PC-3 (cell line): ENCODE results near the gene EXOC1. TPM values are rescaled to one million over a fixed set of nuclear protein-coding genes. Genes with fewer than 3 reads are reported as not detected.

Source experiments
- ATAC-seq: fragments of 200-7000 bp; cut with Tn5 transposase; 2 replicates; pipeline ENCODE4 v1.9.1; 2020; ENCODE audit warnings: mild to moderate bottlenecking, moderate library complexity
- BruUV-seq: library from RNA; stranded (reverse); fragments of 400-500 nt; replicated peaks from 2 replicates; lab custom pipeline; 2021; lab: Mats Ljungman, UMichigan
- CTCF ChIA-PET: fragments of 300-600 bp; sonication (Branson Sonifier 250); formaldehyde crosslinking; loops from one replicate; lab custom pipeline; 2022; ENCODE audit warnings: antibody characterized with exemption; lab: Charles Lee
- POLR2A ChIA-PET: fragments of 300-600 bp; sonication (Branson Sonifier 250); formaldehyde crosslinking; loops from one replicate; lab custom pipeline; 2022; ENCODE audit warnings: antibody characterized with exemption; ENCODE audit not compliant: unreplicated experiment; lab: Charles Lee
- DNase-seq: peaks from one replicate; pipeline ENCODE4 v3.0.0-alpha.2; 2015
- H2AFZ ChIP-seq: fragments of 300-600 bp; sonication (generic); 2 replicates; pipeline ENCODE4 v1.6.0; 2016; ENCODE audit warnings: antibody characterized with exemption, low read length
- H3F3A ChIP-seq: fragments of 300-600 bp; sonication (generic); one replicate; pipeline ENCODE4 v1.6.0; 2017; ENCODE audit warnings: antibody characterized with exemption, low read length, control low read depth, mild to moderate bottlenecking; ENCODE audit not compliant: unreplicated experiment
- H3K27ac ChIP-seq: fragments of 300-600 bp; sonication (generic); 2 replicates; pipeline ENCODE4 v1.5.1; 2016; ENCODE audit warnings: mild to moderate bottlenecking, low read length
- H3K27me3 ChIP-seq: fragments of 300-600 bp; sonication (generic); 2 replicates; pipeline ENCODE4 v1.6.1; 2016; ENCODE audit warnings: low read length, mixed read lengths
- H3K36me3 ChIP-seq: fragments of 300-600 bp; sonication (generic); 2 replicates; pipeline ENCODE4 v1.6.1; 2016; ENCODE audit warnings: low read depth, mixed run types, low read length, mixed read lengths
- H3K4me1 ChIP-seq: fragments of 300-600 bp; sonication (generic); 2 replicates; pipeline ENCODE4 v1.5.1; 2016; ENCODE audit warnings: low read length; ENCODE audit not compliant: insufficient read depth
- H3K4me2 ChIP-seq: fragments of 300-600 bp; sonication (generic); 2 replicates; pipeline ENCODE4 v1.6.0; 2016; ENCODE audit warnings: low read length
- H3K4me3 ChIP-seq: fragments of 300-600 bp; sonication (generic); 2 replicates; pipeline ENCODE4 v1.5.1; 2016; ENCODE audit warnings: mild to moderate bottlenecking, low read length, mixed read lengths
- H3K79me2 ChIP-seq: fragments of 300-600 bp; sonication (generic); 2 replicates; pipeline ENCODE4 v1.6.1; 2017; ENCODE audit warnings: low read length, mixed read lengths
- H3K9ac ChIP-seq: fragments of 300-600 bp; sonication (generic); 2 replicates; pipeline ENCODE4 v1.6.0; 2016; ENCODE audit warnings: mild to moderate bottlenecking, low read length
- H3K9me2 ChIP-seq: fragments of 300-600 bp; sonication (generic); replicated peaks from 2 replicates; pipeline ENCODE4 v1.6.1; 2016; ENCODE audit warnings: mixed run types, low read length, mixed read lengths
- H3K9me3 ChIP-seq: fragments of 300-600 bp; sonication (generic); 2 replicates; pipeline ENCODE4 v1.6.1; 2016; ENCODE audit warnings: low read length, mixed read lengths
- H4K20me1 ChIP-seq: fragments of 300-600 bp; sonication (generic); 2 replicates; pipeline ENCODE4 v1.6.1; 2016; ENCODE audit warnings: low read length, mixed read lengths
- EZH2 ChIP-seq: fragments of 300-600 bp; sonication (generic); IDR thresholded peaks from one replicate; pipeline ENCODE4 v1.6.1; 2017; ENCODE audit warnings: antibody characterized with exemption, mild to moderate bottlenecking, low read length; ENCODE audit not compliant: unreplicated experiment
- EZH2phosphoT487 ChIP-seq: fragments of 300-600 bp; sonication (generic); IDR thresholded peaks from 2 replicates; pipeline ENCODE4 v1.6.1; 2018; ENCODE audit warnings: mild to moderate bottlenecking, antibody characterized with exemption, low read length, borderline replicate concordance
- intact Hi-C: fragments of 100-400 bp; cut with micrococcal nuclease; formaldehyde crosslinking; loops from 2 replicates; pipeline ENCODE4 v1.9.0; 2023
- total RNA-seq: library from RNA; depleted of rRNA; stranded (reverse); fragments of >200 nt; gene quantifications from 2 replicates; pipeline ENCODE4 v1.2.3, GENCODE V29; 2014
- TF ChIP-seq, protein P1 (sequence below): fragments of 300-600 bp; sonication (generic); conservative IDR thresholded peaks from 2 replicates; pipeline ENCODE4 v1.5.1; 2017; ENCODE audit warnings: antibody characterized with exemption, low read depth, mild to moderate bottlenecking, low read length

EXOC1 gene
- total RNA-seq, 1 experiment from 2014 or later, result 37.4 TPM

DNA sequence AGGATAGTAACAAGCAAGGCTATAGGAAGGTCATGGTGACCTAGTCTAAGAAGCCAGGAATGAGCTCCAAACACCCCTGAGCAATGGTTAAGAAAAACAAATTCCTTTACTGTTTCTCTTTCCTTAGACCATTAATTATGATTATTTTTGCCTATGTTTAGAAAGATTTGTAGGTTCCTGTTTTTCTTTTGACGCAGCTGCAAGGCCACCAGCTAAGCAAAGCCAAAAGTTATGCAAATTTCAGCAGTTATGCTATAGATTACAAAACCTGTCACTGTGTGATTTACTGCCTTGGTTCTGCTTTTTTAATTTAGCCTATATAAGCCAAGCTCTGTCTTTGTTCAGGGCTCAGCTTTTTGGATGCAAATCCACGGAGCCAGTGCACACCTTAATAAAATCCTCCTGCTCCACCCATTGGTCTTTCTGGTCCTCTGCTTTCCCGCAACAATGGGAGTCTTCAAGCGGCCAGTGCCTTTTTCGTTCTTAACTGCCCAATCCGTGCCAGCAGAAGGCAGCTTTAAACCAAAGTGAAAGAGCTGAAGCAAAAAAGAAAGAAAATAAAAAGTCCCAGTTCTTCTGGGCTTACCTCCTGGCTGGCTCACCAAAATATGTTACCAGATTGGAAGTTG, 93.9 kb downstream of the EXOC1 start:
- H2AFZ ChIP-seq, result peak overlapping the region; percentile 44
- H3K9me2 ChIP-seq, result no peaks in the 10 kb centered on the region
- H3K27ac ChIP-seq, result peak overlapping the region; percentile 93
- H3F3A ChIP-seq, result peaks cover 4% of the 10 kb centered on the region
- H3K79me2 ChIP-seq, result peaks cover 32% of the 10 kb centered on the region
- no peak for TF ChIP-seq EZH2
- TF ChIP-seq, protein P1, sequence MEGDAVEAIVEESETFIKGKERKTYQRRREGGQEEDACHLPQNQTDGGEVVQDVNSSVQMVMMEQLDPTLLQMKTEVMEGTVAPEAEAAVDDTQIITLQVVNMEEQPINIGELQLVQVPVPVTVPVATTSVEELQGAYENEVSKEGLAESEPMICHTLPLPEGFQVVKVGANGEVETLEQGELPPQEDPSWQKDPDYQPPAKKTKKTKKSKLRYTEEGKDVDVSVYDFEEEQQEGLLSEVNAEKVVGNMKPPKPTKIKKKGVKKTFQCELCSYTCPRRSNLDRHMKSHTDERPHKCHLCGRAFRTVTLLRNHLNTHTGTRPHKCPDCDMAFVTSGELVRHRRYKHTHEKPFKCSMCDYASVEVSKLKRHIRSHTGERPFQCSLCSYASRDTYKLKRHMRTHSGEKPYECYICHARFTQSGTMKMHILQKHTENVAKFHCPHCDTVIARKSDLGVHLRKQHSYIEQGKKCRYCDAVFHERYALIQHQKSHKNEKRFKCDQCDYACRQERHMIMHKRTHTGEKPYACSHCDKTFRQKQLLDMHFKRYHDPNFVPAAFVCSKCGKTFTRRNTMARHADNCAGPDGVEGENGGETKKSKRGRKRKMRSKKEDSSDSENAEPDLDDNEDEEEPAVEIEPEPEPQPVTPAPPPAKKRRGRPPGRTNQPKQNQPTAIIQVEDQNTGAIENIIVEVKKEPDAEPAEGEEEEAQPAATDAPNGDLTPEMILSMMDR, result no peak
- H4K20me1 ChIP-seq, result no peaks in the 10 kb centered on the region
- no peak for DNase-seq
- H3K9me3 ChIP-seq, result no peaks in the 10 kb centered on the region
- no peak for ATAC-seq
- H3K36me3 ChIP-seq, result peaks cover 4% of the 10 kb centered on the region; the same call in 1 of the 2 replicates
- H3K27me3 ChIP-seq, result no peaks in the 10 kb centered on the region
- TSS peak; percentile 69 for BruUV-seq
- ChIA-PET CTCF (interaction anchor here (0.6 to 1.2 kb wide), 2 partner anchors 9 to 22 kb away, joined by 4 to 6 read pairs; no protein-coding TSS in a partner anchor), POLR2A (no interaction called here)
- peak overlapping the region; percentile 81; the same call in 1 of the 2 replicates for H3K4me3 ChIP-seq
- peak overlapping the region; percentile 96 for H3K4me2 ChIP-seq
- H3K4me1 ChIP-seq, result peaks cover 30% of the 10 kb centered on the region
- peak overlapping the region; percentile 9; the same call in 1 of the 2 replicates for H3K9ac ChIP-seq
- intact Hi-C loops, result loop anchor here (5.0 to 10.0 kb wide), 3 partner anchors 85 to 437 kb away; partner anchors contain the start of gene AASDH

DNA sequence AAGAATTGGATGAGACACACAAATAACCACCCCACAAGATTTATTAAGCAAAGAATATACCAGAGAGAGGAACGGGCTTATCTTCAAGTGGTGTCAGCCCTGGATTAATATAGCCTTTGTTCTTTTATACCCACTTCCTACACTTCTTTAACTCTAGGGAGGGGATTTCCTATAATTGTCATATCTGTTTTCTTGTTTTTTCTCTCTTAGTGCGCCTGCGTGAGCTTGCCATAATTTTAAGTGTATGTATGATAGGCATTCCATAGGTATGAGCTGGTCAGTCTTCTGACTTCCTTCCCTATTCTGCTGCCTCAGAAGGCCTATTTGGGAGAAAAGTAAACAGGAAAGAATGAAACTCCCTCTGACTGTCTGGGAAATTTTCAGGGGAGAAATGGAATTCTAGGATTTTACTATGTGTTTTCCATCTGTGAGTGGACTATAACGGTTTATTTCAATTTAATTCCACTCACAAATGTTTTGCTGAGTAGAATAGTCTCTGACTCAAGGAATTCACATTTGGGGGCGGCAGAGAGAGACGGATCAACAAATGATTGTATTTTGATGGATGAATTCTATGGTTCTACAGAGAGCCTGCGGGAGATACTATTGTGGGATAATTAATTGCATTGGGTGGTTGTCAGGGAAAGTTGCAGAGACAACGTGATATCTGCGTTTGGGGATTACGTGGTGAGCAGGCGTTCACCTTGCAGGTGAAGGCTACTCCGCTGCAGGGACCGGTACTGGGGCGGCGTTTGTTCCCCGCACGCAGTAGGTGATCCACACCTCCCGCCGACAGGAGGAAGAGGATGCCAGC, 94.7 kb downstream of the EXOC1 start:
- intact Hi-C loops, result loop anchor here (1.0 to 10.0 kb wide), 8 partner anchors 27 to 437 kb away; partner anchors contain the start of genes AASDH and EXOC1
- Histone ChIP-seq H3K4me2 (peak overlapping the region; percentile 96), H3K27me3 (no peaks in the 10 kb centered on the region), H3K36me3 (peaks cover 9% of the 10 kb centered on the region; the same call in 1 of the 2 replicates), H3K9me3 (no peaks in the 10 kb centered on the region), H4K20me1 (no peaks in the 10 kb centered on the region), H3K9ac (peak overlapping the region; percentile 92), H3K27ac (peak overlapping the region; percentile 93), H3K4me3 (peak overlapping the region; percentile 81), H3K4me1 (peaks cover 30% of the 10 kb centered on the region), H3K9me2 (no peaks in the 10 kb centered on the region), H2AFZ (peak overlapping the region; percentile 92), H3F3A (peaks cover 4% of the 10 kb centered on the region), H3K79me2 (peaks cover 33% of the 10 kb centered on the region)
- TF ChIP-seq, protein P1, result no peak
- TF ChIP-seq EZH2 (no peak), EZH2phosphoT487 (no peak)
- CTCF ChIA-PET, result interaction anchor here (0.5 to 1.2 kb wide), 6 partner anchors 8 to 505 kb away, joined by 3 to 4 read pairs (median 4); no protein-coding TSS in a partner anchor
- POLR2A ChIA-PET, result interaction anchor here (0.5 to 0.6 kb wide), 2 partner anchors 9 to 82 kb away, joined by 3 to 5 read pairs; no protein-coding TSS in a partner anchor
- BruUV-seq, result no TSS peak
- peak; percentile 96 for DNase-seq
- ATAC-seq, result peak; percentile 68
